ENCODE results near the gene CMTM7. TPM values are rescaled to one million over a fixed set of nuclear protein-coding genes. Genes with fewer than 3 reads are reported as not detected.

Gene CMTM7
- total and polyA plus RNA-seq, 9 of the 15 experiments (the other 6 are each of a cell fraction or from before 2014, with no cell fraction given): 0.03 to 1.6 (median 0.42) TPM; not detected in 4

- TF ChIP-seq ZBTB2 (IDR thresholded peaks at IDR 0.05): peak; percentile 88
- peak in 1 of 3 experiments; percentile 71; a peak in 2 of 6 replicates for TF ChIP-seq ZBTB11 (CRISPR knock-in tag; IDR thresholded peaks at IDR 0.05)
- TF ChIP-seq ZNF57 (CRISPR knock-in tag; IDR thresholded peaks at IDR 0.05): no peak
- peak; percentile 12; the same call in 1 of the 2 replicates for TF ChIP-seq HCFC1 (IDR thresholded peaks at IDR 0.05; ENCODE audit: low read depth, low read length)
- peak; percentile 90 for TF ChIP-seq ZFX (CRISPR knock-in tag; IDR thresholded peaks at IDR 0.05)
- TF ChIP-seq DMBX1 (CRISPR knock-in tag; IDR thresholded peaks at IDR 0.05; ENCODE audit: borderline replicate concordance): 0 out of 2 replicates have a peak, but pooled peaks have one; percentile 16
- peak; percentile 63 for TF ChIP-seq STAT5A (IDR thresholded peaks at IDR 0.05; ENCODE audit: borderline replicate concordance, low read length)
- TF ChIP-seq ZBTB49 (CRISPR knock-in tag; IDR thresholded peaks at IDR 0.05; ENCODE audit: borderline replicate concordance): no peak
- peak; percentile 47 for TF ChIP-seq HMGN3 (IDR thresholded peaks at IDR 0.05; ENCODE audit: borderline replicate concordance, extremely low read depth, insufficient read length, low read depth, low read length)
- no peak for TF ChIP-seq TCF7 (IDR thresholded peaks at IDR 0.05; ENCODE audit: borderline replicate concordance)
- TF ChIP-seq CXXC5 (CRISPR knock-in tag; IDR thresholded peaks at IDR 0.05): peak; percentile 54; the same call in 1 of the 2 replicates
- TF ChIP-seq ETV1 (tag; conservative IDR thresholded peaks at IDR 0.05; ENCODE audit: low read depth): peak; percentile 39; the same call in 1 of the 2 replicates
- TF ChIP-seq ESRRA (IDR thresholded peaks at IDR 0.05; ENCODE audit: borderline replicate concordance, low read depth): peak; percentile 93; the same call in 1 of the 2 replicates
- peak; percentile 72 for TF ChIP-seq KDM5B (IDR thresholded peaks at IDR 0.05; ENCODE audit: insufficient replicate concordance, low read depth, low read length)
- TF ChIP-seq NONO (IDR thresholded peaks at IDR 0.05; ENCODE audit: low read depth in 2 of 2, low read length in 1 of 2): peak in 1 of 2 experiments; percentile 40; a peak in 1 of 4 replicates
- TF ChIP-seq ARID1B (IDR thresholded peaks at IDR 0.05): peak; percentile 85
- no peak for TF ChIP-seq ATF4 (CRISPR knock-in tag; IDR thresholded peaks at IDR 0.05)
Observed at GRCh38 chr3:32502118-32502945, 110.7 kb downstream of the CMTM7 start, which contains the start of gene CMTM6 (continued).

All from K562 (cell line).